Measurements from ENCODE around the gene FARSA. TPM values are rescaled to one million over a fixed set of nuclear protein-coding genes. Genes with fewer than 3 reads are reported as not detected.

FARSA gene
- total RNA-seq, 2 donors from 2014 or later: 54.8 to 65.0 TPM

GRCh38 chr19:12946092-12946721 is 12.7 kb upstream of the FARSA start:
- Histone ChIP-seq H3K4me3 (peak overlapping the region; percentile 91 to 93), H3K4me1 (replicated peaks) (peaks cover 15% of the 10 kb centered on the region), H3K9me3 (no peaks in the 10 kb centered on the region), H3K27ac (peak overlapping the region; percentile 89 to 91), H3K27me3 (replicated peaks; ENCODE audit: insufficient read depth) (no peaks in the 10 kb centered on the region), H3K36me3 (peaks cover 17 to 19% of the 10 kb centered on the region in 2 donors)
- intact Hi-C loops (cut with DNase I): no loop called here
- DNase-seq (ENCODE audit: low spot score): peak; percentile 50
- WGBS: 1% methylated on average over 35 of the region's 40 CpGs
- no peak for TF ChIP-seq POLR2A (IDR thresholded peaks at IDR 0.05)
- TF ChIP-seq CTCF (IDR thresholded peaks at IDR 0.05): no peak
- TF ChIP-seq POLR2AphosphoS5 (IDR thresholded peaks at IDR 0.05): no peak

- DNase-seq (ENCODE audit: low spot score): peak; percentile 96
- intact Hi-C loops (cut with DNase I): no loop called here
- peaks cover 23 to 25% of the 10 kb centered on the region in 2 donors for H3K36me3 ChIP-seq
Measured at GRCh38 chr19:12945479-12946091, 12.1 kb upstream of the FARSA start, which contains the start of gene RAD23A. TSS of gene RAD23A (plus strand) at chr19:12945862. CDS start at chr19:12945949, 87 bp downstream.

GRCh38 chr19:12944104-12944674 is 10.7 kb upstream of the FARSA start:
- 60% methylated on average over 2 of the region's 2 CpGs for WGBS
- no peak overlapping the region for H3K4me3 ChIP-seq
- intact Hi-C loops (cut with DNase I): no loop called here
- no peak for DNase-seq (ENCODE audit: low spot score)
- TF ChIP-seq POLR2A (IDR thresholded peaks at IDR 0.05) (no peak), POLR2AphosphoS5 (IDR thresholded peaks at IDR 0.05) (no peak), CTCF (IDR thresholded peaks at IDR 0.05) (no peak)
- H3K27ac ChIP-seq: peak overlapping the region in 1 of 2 donors; percentile 91
- no peaks in the 10 kb centered on the region for H3K9me3 ChIP-seq
- peaks cover 30% of the 10 kb centered on the region for H3K4me1 ChIP-seq (replicated peaks)
- no peaks in the 10 kb centered on the region for H3K27me3 ChIP-seq (replicated peaks; ENCODE audit: insufficient read depth)
- peaks cover 22 to 29% of the 10 kb centered on the region in 2 donors for H3K36me3 ChIP-seq

More at GRCh38 chr19:12945479-12946091, 12.1 kb upstream of the FARSA start, which contains the start of gene RAD23A:
- H3K27ac ChIP-seq: peak within 1 kb of the TSS; percentile 89 to 91
- H3K4me3 ChIP-seq: peak within 1 kb of the TSS; percentile 91 to 93
- no peaks in the 10 kb centered on the region for H3K27me3 ChIP-seq (replicated peaks; ENCODE audit: insufficient read depth)
- no peaks in the 10 kb centered on the region for H3K9me3 ChIP-seq
- peaks cover 21% of the 10 kb centered on the region for H3K4me1 ChIP-seq (replicated peaks)
- WGBS: under 1% methylated on average over 62 of the region's 62 CpGs
- TF ChIP-seq POLR2AphosphoS5 (IDR thresholded peaks at IDR 0.05): peak; percentile 99
- peak in 2 of 4 experiments; percentile 38 to 42 for TF ChIP-seq CTCF (IDR thresholded peaks at IDR 0.05)
- TF ChIP-seq POLR2A (IDR thresholded peaks at IDR 0.05): peak; percentile 89

GRCh38 chr19:12943437-12944044 is 10.0 kb upstream of the FARSA start:
- H3K9me3 ChIP-seq: no peaks in the 10 kb centered on the region
- no peak overlapping the region for H3K27ac ChIP-seq
- DNase-seq (ENCODE audit: low spot score): no peak
- peaks cover 16 to 22% of the 10 kb centered on the region in 2 donors for H3K36me3 ChIP-seq
- 79% methylated on average over 18 of the region's 18 CpGs for WGBS
- H3K27me3 ChIP-seq (replicated peaks; ENCODE audit: insufficient read depth): no peaks in the 10 kb centered on the region
- intact Hi-C loops (cut with DNase I): no loop called here
- H3K4me3 ChIP-seq: no peak overlapping the region
- H3K4me1 ChIP-seq (replicated peaks): peaks cover 30% of the 10 kb centered on the region
- TF ChIP-seq CTCF (IDR thresholded peaks at IDR 0.05) (no peak), POLR2A (IDR thresholded peaks at IDR 0.05) (no peak), POLR2AphosphoS5 (IDR thresholded peaks at IDR 0.05) (no peak)

All from prostate gland (tissue), 2 donors.